GM12892 (cell line): Measurements from ENCODE around the gene TMEM35B.

Experiments
- POLR2A ChIP-seq: IDR thresholded peaks from 2 replicates; pipeline ENCODE4 v1.6.1; 2011; ENCODE audit warnings: low read depth, low read length, control low read depth
- POLR2AphosphoS5 ChIP-seq: IDR thresholded peaks from 2 replicates; pipeline ENCODE4 v1.6.1; 2011; ENCODE audit warnings: low read depth, low read length, control low read depth
- TAF1 ChIP-seq: IDR thresholded peaks from 2 replicates; pipeline ENCODE4 v1.6.1; 2011; ENCODE audit warnings: low read depth, mild to moderate bottlenecking, control low read depth, low read length, borderline replicate concordance

- no peak for TF ChIP-seq TAF1
- no peak for TF ChIP-seq POLR2A
- TF ChIP-seq POLR2AphosphoS5 = no peak
These were observed 8.6 kb downstream of the TMEM35B start for GRCh38 chr1:34976384-34977209.
